ENCODE measurements around the gene CPEB3.
"Not testable (repeated sequence)": the region's sequence is repeated elsewhere in the genome, so short reads cannot be mapped to it uniquely, and the experiment has no call there.

CPEB3 gene

GRCh38 chr10:92208157-92208720 lies 82.6 kb downstream of the CPEB3 start:
- no peak for DNase-seq

DNA sequence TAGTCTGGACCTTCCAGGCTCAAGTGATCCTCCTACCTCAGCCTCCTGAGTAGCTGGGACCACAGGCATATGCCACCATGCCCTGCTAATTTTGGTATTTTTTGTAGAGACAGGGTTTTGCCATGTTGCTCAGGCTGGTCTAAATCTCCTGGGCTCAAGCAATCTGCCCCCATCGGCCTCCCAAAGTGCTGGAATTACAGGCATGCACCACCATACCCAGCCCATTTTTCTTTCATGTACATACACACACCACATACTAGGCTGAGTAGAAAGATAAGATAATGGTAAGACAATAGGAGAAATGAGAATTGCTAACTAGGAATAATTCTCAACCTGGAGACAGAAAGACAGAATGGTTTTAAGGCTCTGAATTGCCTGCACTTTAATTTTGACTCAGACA lies 83.8 kb downstream of the CPEB3 start:
- DNase-seq = peak; percentile 34

DNA sequence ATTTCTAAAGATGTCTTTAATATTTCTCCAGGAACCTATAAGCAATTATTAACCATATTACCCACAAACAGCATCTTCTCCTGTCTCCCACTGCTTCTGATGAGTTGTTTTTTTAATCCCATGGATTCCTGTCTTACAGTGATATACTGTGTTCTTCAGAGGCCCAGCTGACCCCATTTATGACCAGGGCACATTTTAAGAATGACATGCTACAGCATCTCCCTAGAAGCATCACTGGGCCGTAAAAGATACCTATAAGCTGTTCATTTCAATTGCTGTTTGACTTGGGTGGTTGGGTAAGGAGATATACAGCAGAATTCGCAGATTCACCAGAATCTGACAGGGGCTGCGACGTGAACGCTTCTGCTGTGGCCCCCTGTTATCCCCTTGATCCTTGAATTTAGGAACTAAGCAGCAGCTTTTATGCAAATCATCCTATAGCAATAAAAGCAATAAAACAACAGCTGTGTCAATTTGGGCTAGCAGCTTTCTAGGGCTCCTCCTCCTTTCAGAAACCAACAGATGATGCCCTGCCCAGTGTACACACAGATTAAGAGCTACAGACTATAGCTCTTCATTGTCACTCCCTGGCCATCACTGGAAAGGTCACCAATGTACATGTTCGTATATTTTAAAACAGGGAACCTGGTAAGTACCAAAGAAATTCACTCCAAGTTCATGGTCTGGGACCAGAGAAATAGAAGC lies 86.8 kb downstream of the CPEB3 start:
- no peak for DNase-seq

DNA sequence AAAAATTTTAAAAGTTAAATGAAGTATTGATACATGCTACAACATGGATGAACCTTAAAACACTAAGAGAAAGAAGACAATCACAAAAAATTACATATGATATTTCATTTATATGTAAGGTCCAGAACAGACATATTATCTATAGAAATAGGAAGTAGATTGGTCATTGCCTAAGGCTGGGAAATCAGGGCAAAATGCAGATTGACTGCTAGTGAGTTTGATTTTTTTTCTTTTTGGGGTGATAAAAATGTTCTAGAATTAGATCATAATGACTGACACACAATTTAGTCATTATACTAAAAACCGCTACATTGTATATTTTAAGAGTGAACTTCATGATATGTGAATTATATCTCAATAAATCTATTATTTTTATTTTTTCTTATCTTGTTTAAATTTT lies 88.3 kb downstream of the CPEB3 start:
- no peak for DNase-seq

- no peak for DNase-seq
These were observed 90.3 kb downstream of the CPEB3 start for GRCh38 chr10:92200564-92200963.

- no peak for DNase-seq
These were observed 103.8 kb downstream of the CPEB3 start for GRCh38 chr10:92187101-92187500.

GRCh38 chr10:92184977-92185376 lies 105.9 kb downstream of the CPEB3 start:
- no peak for DNase-seq

- DNase-seq = peak; percentile 37
These were observed 107.7 kb downstream of the CPEB3 start for GRCh38 chr10:92183199-92183598.

- peak; percentile 22 for DNase-seq
These were observed 109.3 kb downstream of the CPEB3 start for GRCh38 chr10:92181575-92181974.

DNA sequence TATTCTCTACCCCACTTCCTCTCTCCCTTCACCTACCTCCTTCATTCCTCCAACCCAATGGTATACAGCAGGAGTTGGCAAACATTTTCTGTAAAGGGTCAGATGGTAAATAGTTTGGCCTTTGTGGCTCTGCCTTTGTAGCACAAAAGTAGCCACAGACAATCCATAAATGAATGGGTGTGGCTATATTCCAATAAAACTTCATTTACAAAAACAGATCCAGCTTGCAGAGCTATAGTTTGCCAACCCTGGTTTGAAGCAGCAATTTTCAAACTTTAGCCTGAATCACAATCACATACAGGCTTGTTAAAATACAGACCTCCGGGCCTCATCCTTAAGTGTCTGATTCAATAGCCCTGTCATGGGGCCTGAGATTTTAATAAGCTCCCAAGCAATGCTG lies 110.5 kb downstream of the CPEB3 start:
- no peak for DNase-seq

DNA sequence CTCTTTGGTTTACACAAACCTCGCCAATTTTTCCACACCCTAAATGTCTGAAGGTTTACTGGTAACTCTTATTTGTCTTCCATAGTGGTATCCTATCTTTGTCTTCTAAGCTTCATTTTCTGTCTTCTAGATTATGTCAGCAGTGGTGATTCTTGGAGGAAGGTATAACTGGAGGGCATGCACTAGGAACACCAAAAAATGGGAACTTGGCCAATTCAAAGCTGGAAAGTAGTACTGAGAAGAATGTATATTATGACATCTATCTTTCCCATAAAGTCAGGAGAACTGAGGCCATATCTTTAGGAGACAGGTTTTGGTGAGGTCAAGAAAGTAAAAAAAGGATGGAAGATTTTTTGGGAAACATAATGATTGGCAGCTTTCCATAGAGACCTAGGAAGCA lies 113.3 kb downstream of the CPEB3 start:
- DNase-seq = no peak

GRCh38 chr10:92175164-92175563 lies 115.7 kb downstream of the CPEB3 start:
- DNase-seq = no peak

GRCh38 chr10:92173996-92174395 lies 116.9 kb downstream of the CPEB3 start:
- no peak for DNase-seq

DNA sequence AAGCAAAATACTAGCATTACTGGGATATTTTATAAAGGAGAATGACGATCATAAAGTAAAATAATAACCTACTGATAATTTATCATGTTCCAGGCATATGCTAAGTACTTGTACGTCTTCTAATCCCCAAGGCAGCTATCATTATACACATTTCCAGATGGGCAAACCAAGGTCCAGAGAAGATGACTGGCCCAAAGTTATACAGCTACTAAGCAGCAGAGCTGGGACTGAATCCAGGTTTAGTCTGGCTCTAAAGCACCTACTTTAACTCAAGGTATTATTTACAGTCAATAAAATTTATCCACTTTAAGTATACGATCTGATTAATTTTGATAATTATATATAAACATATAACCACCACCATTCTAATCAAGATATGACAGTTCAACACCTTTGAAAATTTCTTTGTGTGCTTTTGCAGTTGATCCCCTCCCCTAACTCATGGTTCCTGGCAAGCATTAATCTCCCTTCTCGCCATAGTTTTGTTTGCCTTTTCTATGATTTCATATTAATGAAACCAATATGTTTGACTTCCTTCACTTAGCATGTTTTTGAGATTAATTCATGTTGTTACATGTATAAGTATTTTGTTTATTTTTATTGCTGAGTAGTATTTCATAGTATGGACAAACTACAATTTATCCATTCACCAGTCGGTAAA lies 126.7 kb downstream of the CPEB3 start:
- no peak for DNase-seq

- no peak for DNase-seq
These were observed 128.3 kb downstream of the CPEB3 start for GRCh38 chr10:92162541-92162940.

GRCh38 chr10:92156874-92157773 lies 133.8 kb downstream of the CPEB3 start:
- no peak for DNase-seq

DNA sequence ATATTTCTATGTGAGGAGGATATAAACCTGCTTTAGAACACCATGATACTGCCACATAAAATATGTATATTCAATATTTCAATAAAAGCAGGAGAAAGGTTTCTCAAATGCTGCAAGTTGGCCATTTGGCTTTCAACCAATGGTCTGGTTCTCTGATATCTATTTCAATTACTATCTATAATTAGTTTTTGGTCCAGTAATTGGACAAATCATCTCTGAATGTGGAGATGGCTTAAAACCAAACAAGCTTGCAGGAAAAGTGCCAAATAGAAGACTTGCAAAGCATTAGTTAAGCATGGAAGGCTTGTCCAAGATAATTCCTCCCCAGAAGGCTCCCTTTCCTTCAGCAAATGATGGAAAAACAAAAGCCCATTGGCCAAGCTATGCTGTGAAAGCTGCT lies 140.1 kb downstream of the CPEB3 start:
- DNase-seq = no peak

GRCh38 chr10:92149261-92149660 lies 141.6 kb downstream of the CPEB3 start:
- DNase-seq = no peak

DNA sequence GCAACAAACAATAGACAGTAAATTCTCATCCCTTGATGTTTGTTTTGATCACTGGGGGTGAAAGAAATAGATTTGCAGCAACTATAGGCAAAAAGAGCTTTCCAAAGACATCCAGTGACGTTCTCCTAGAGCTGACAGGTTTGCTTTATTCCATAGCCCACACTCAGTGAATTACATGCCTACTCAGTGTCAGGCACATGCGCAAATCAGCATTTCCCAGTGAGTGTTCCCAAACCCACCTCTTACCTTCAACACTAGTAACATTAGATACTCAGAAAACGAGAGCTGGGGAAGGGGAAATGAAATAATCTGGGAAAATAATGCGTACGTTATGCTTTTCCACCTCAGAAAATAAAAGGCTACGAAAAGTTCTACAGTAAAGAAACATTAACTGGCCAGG lies 144.1 kb downstream of the CPEB3 start:
- DNase-seq = no peak

GRCh38 chr10:92146107-92146506 lies 144.8 kb downstream of the CPEB3 start:
- DNase-seq = no peak

DNA sequence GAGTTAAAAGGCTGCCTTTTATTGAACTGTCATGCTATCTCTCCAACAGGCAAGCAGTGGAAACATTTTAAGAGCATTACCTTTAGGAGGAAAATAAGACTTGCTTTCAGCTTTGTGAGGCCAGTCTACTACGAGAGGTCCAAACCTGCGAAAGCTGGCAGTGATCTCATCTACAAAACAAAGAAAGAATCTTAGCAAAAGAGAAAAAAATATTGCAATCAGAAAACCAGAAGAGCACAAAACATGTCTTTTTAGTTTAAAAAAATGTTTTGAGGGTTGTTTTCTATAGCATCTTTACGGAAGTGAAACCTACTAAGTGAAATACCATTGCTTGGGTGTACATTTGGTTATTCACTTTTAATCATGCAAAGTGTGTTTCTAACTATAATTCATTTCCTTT lies 147.9 kb downstream of the CPEB3 start:
- no peak for DNase-seq

DNA sequence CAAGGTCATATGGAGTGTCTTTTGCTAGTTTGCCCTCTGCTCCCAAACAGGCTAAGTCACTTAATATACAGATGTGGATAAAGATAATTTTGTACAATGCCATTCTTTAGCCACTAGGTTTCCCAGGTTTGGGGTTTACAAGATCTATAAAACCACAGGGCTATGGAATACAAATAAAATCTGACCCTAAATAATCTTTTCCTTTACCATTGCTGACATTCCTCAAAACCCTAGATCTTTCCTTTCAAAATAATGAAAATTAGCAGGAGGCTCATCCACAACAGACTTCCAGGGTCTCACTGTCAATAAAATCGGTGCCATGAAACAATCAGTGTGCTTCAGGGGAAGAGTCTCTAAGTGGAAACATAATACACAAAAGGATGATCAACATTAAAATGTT lies 148.4 kb downstream of the CPEB3 start:
- peak; percentile 9 for DNase-seq

DNA sequence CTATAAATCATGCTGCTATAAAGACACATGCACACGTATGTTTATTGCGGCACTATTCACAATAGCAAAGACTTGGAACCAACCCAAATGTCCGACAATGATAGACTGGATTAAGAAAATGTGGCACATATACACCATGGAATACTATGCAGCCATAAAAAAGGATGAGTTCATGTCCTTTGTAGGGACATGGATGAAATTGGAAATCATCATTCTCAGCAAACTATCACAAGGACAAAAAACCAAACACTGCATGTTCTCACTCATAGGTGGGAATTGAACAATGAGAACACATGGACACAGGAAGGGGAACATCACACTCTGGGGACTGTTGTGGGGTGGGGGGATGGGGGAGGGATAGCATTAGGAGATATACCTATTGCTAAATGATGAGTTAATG lies 149.7 kb downstream of the CPEB3 start:
- DNase-seq = not testable (repeated sequence)
